Measurements from ENCODE around the gene SLFN12L.

SLFN12L gene

GRCh38 chr17:35498448-35499178 lies 38.9 kb downstream of the SLFN12L start:
- Histone ChIP-seq H3K36me3 (ENCODE audit: control insufficient read depth in 2 of 2, insufficient read depth in 2 of 2, low read length in 2 of 2) (no peaks in the 10 kb centered on the region), H3K9ac (ENCODE audit: low read length in 2 of 2) (no peak overlapping the region), H3K27me3 (ENCODE audit: control insufficient read depth in 1 of 2, insufficient read depth in 2 of 2, low read length in 2 of 2) (peaks cover 39 to 57% of the 10 kb centered on the region in 2 donors), H3K4me3 (ENCODE audit: low read length in 2 of 2) (no peak overlapping the region), H3K9me3 (ENCODE audit: control insufficient read depth in 2 of 2, low read length in 2 of 2) (no peaks in the 10 kb centered on the region), H3K27ac (ENCODE audit: low read length) (no peak overlapping the region), H3K4me1 (ENCODE audit: control insufficient read depth, insufficient read depth, low read length) (no peaks in the 10 kb centered on the region)

GRCh38 chr17:35496451-35497290 lies 40.8 kb downstream of the SLFN12L start:
- Histone ChIP-seq H3K4me1 (ENCODE audit: control insufficient read depth, insufficient read depth, low read length) (no peaks in the 10 kb centered on the region), H3K27me3 (ENCODE audit: control insufficient read depth in 1 of 2, insufficient read depth in 2 of 2, low read length in 2 of 2) (peaks cover 52 to 71% of the 10 kb centered on the region in 2 donors), H3K4me3 (ENCODE audit: low read length in 2 of 2) (no peak overlapping the region), H3K9me3 (ENCODE audit: control insufficient read depth in 2 of 2, low read length in 2 of 2) (no peaks in the 10 kb centered on the region), H3K9ac (ENCODE audit: low read length in 2 of 2) (no peak overlapping the region), H3K27ac (ENCODE audit: low read length) (no peak overlapping the region), H3K36me3 (ENCODE audit: control insufficient read depth in 2 of 2, insufficient read depth in 2 of 2, low read length in 2 of 2) (no peaks in the 10 kb centered on the region)

- H3K27ac ChIP-seq (ENCODE audit: low read length): no peak overlapping the region
- H3K9ac ChIP-seq (ENCODE audit: low read length in 2 of 2): no peak overlapping the region
- H3K4me1 ChIP-seq (ENCODE audit: control insufficient read depth, insufficient read depth, low read length): peaks cover 2% of the 10 kb centered on the region
- H3K27me3 ChIP-seq (ENCODE audit: control insufficient read depth in 1 of 2, insufficient read depth in 2 of 2, low read length in 2 of 2): peaks cover 67 to 84% of the 10 kb centered on the region in 2 donors
- no peak overlapping the region for H3K4me3 ChIP-seq (ENCODE audit: low read length in 2 of 2)
- H3K36me3 ChIP-seq (ENCODE audit: control insufficient read depth in 2 of 2, insufficient read depth in 2 of 2, low read length in 2 of 2): no peaks in the 10 kb centered on the region
- H3K9me3 ChIP-seq (ENCODE audit: control insufficient read depth in 2 of 2, low read length in 2 of 2): no peaks in the 10 kb centered on the region
Measured at GRCh38 chr17:35493040-35493439, 44.4 kb downstream of the SLFN12L start.

- no peaks in the 10 kb centered on the region for H3K36me3 ChIP-seq (ENCODE audit: control insufficient read depth in 2 of 2, insufficient read depth in 2 of 2, low read length in 2 of 2)
- no peak overlapping the region for H3K9ac ChIP-seq (ENCODE audit: low read length in 2 of 2)
- H3K27ac ChIP-seq (ENCODE audit: low read length): no peak overlapping the region
- no peak overlapping the region for H3K4me3 ChIP-seq (ENCODE audit: low read length in 2 of 2)
- H3K4me1 ChIP-seq (ENCODE audit: control insufficient read depth, insufficient read depth, low read length): peaks cover 13% of the 10 kb centered on the region
- H3K27me3 ChIP-seq (ENCODE audit: control insufficient read depth in 1 of 2, insufficient read depth in 2 of 2, low read length in 2 of 2): peaks cover 75 to 84% of the 10 kb centered on the region in 2 donors
- no peaks in the 10 kb centered on the region for H3K9me3 ChIP-seq (ENCODE audit: control insufficient read depth in 2 of 2, low read length in 2 of 2)
Measured at GRCh38 chr17:35491417-35491816, 46.1 kb downstream of the SLFN12L start.

- no peaks in the 10 kb centered on the region for H3K9me3 ChIP-seq (ENCODE audit: control insufficient read depth in 2 of 2, low read length in 2 of 2)
- H3K27me3 ChIP-seq (ENCODE audit: control insufficient read depth in 1 of 2, insufficient read depth in 2 of 2, low read length in 2 of 2): peaks cover 70 to 77% of the 10 kb centered on the region in 2 donors
- no peak overlapping the region for H3K27ac ChIP-seq (ENCODE audit: low read length)
- H3K4me1 ChIP-seq (ENCODE audit: control insufficient read depth, insufficient read depth, low read length): peaks cover 13% of the 10 kb centered on the region
- no peak overlapping the region for H3K4me3 ChIP-seq (ENCODE audit: low read length in 2 of 2)
- H3K9ac ChIP-seq (ENCODE audit: low read length in 2 of 2): no peak overlapping the region
- H3K36me3 ChIP-seq (ENCODE audit: control insufficient read depth in 2 of 2, insufficient read depth in 2 of 2, low read length in 2 of 2): no peaks in the 10 kb centered on the region
Measured at GRCh38 chr17:35489944-35490343, 47.5 kb downstream of the SLFN12L start.

GRCh38 chr17:35488991-35489390 lies 48.5 kb downstream of the SLFN12L start:
- no peak overlapping the region for H3K9ac ChIP-seq (ENCODE audit: low read length in 2 of 2)
- peaks cover 65 to 72% of the 10 kb centered on the region in 2 donors for H3K27me3 ChIP-seq (ENCODE audit: control insufficient read depth in 1 of 2, insufficient read depth in 2 of 2, low read length in 2 of 2)
- no peaks in the 10 kb centered on the region for H3K36me3 ChIP-seq (ENCODE audit: control insufficient read depth in 2 of 2, insufficient read depth in 2 of 2, low read length in 2 of 2)
- no peak overlapping the region for H3K4me3 ChIP-seq (ENCODE audit: low read length in 2 of 2)
- H3K27ac ChIP-seq (ENCODE audit: low read length): no peak overlapping the region
- H3K4me1 ChIP-seq (ENCODE audit: control insufficient read depth, insufficient read depth, low read length): peaks cover 13% of the 10 kb centered on the region
- H3K9me3 ChIP-seq (ENCODE audit: control insufficient read depth in 2 of 2, low read length in 2 of 2): no peaks in the 10 kb centered on the region

GRCh38 chr17:35486920-35487732 lies 50.4 kb downstream of the SLFN12L start:
- H3K36me3 ChIP-seq (ENCODE audit: control insufficient read depth in 2 of 2, insufficient read depth in 2 of 2, low read length in 2 of 2): no peaks in the 10 kb centered on the region
- no peaks in the 10 kb centered on the region for H3K9me3 ChIP-seq (ENCODE audit: control insufficient read depth in 2 of 2, low read length in 2 of 2)
- peak overlapping the region in 1 of 2 donors; percentile 50 for H3K9ac ChIP-seq (ENCODE audit: low read length in 2 of 2)
- H3K27ac ChIP-seq (ENCODE audit: low read length): no peak overlapping the region
- H3K27me3 ChIP-seq (ENCODE audit: control insufficient read depth in 1 of 2, insufficient read depth in 2 of 2, low read length in 2 of 2): peaks cover 57 to 64% of the 10 kb centered on the region in 2 donors
- H3K4me3 ChIP-seq (ENCODE audit: low read length in 2 of 2): peak overlapping the region; percentile 68 to 71
- H3K4me1 ChIP-seq (ENCODE audit: control insufficient read depth, insufficient read depth, low read length): peaks cover 13% of the 10 kb centered on the region

- no peaks in the 10 kb centered on the region for H3K36me3 ChIP-seq (ENCODE audit: control insufficient read depth in 2 of 2, insufficient read depth in 2 of 2, low read length in 2 of 2)
- no peaks in the 10 kb centered on the region for H3K4me1 ChIP-seq (ENCODE audit: control insufficient read depth, insufficient read depth, low read length)
- no peaks in the 10 kb centered on the region for H3K9me3 ChIP-seq (ENCODE audit: control insufficient read depth in 2 of 2, low read length in 2 of 2)
- peaks cover 2% of the 10 kb centered on the region in 2 donors for H3K27me3 ChIP-seq (ENCODE audit: control insufficient read depth in 1 of 2, insufficient read depth in 2 of 2, low read length in 2 of 2)
- H3K9ac ChIP-seq (ENCODE audit: low read length in 2 of 2): no peak overlapping the region
- H3K27ac ChIP-seq (ENCODE audit: low read length): no peak overlapping the region
- no peak overlapping the region for H3K4me3 ChIP-seq (ENCODE audit: low read length in 2 of 2)
Measured at GRCh38 chr17:35479271-35479670, 58.2 kb downstream of the SLFN12L start.

GRCh38 chr17:35477248-35477647 lies 60.2 kb downstream of the SLFN12L start:
- H3K27me3 ChIP-seq (ENCODE audit: control insufficient read depth in 1 of 2, insufficient read depth in 2 of 2, low read length in 2 of 2): peaks cover 0 to 1% of the 10 kb centered on the region in 2 donors
- no peaks in the 10 kb centered on the region for H3K36me3 ChIP-seq (ENCODE audit: control insufficient read depth in 2 of 2, insufficient read depth in 2 of 2, low read length in 2 of 2)
- H3K9ac ChIP-seq (ENCODE audit: low read length in 2 of 2): no peak overlapping the region
- H3K4me3 ChIP-seq (ENCODE audit: low read length in 2 of 2): no peak overlapping the region
- no peak overlapping the region for H3K27ac ChIP-seq (ENCODE audit: low read length)
- no peaks in the 10 kb centered on the region for H3K9me3 ChIP-seq (ENCODE audit: control insufficient read depth in 2 of 2, low read length in 2 of 2)
- no peaks in the 10 kb centered on the region for H3K4me1 ChIP-seq (ENCODE audit: control insufficient read depth, insufficient read depth, low read length)

- Histone ChIP-seq H3K4me3 (ENCODE audit: low read length in 2 of 2) (no peak overlapping the region), H3K4me1 (ENCODE audit: control insufficient read depth, insufficient read depth, low read length) (no peaks in the 10 kb centered on the region), H3K27me3 (ENCODE audit: control insufficient read depth in 1 of 2, insufficient read depth in 2 of 2, low read length in 2 of 2) (no peaks in the 10 kb centered on the region), H3K27ac (ENCODE audit: low read length) (no peak overlapping the region), H3K9me3 (ENCODE audit: control insufficient read depth in 2 of 2, low read length in 2 of 2) (no peaks in the 10 kb centered on the region), H3K36me3 (ENCODE audit: control insufficient read depth in 2 of 2, insufficient read depth in 2 of 2, low read length in 2 of 2) (no peaks in the 10 kb centered on the region), H3K9ac (ENCODE audit: low read length in 2 of 2) (no peak overlapping the region)
Measured at GRCh38 chr17:35476283-35476820, 61.1 kb downstream of the SLFN12L start.
